Breast epithelium (tissue), 4 donors: ENCODE measurements around the gene ZFP36L1. TPM values are rescaled to one million over a fixed set of nuclear protein-coding genes. Genes with fewer than 3 reads are reported as not detected.

ENCODE experiments used
- DNase-seq, 2 donors: peaks; one replicate each; pipeline ENCODE4 v3.0.0-alpha.2; 2019; ENCODE audit warnings: low spot score in 2 of 2
- H3K27ac ChIP-seq, 2 donors: fragments of 200-600 bp; sonication (generic) in 1 of 2; one replicate each; pipeline ENCODE4 v1.5.1; 2016 to 2019; ENCODE audit warnings: mild to moderate bottlenecking in 1 of 2
- H3K27me3 ChIP-seq, 2 donors: fragments of 200-600 bp; sonication (generic) in 1 of 2; one replicate each; pipeline versions ENCODE4 v1.5.1 to v1.6.0; 2017 to 2019; ENCODE audit warnings: control low read depth in 1 of 2, mild to moderate bottlenecking in 1 of 2
- H3K36me3 ChIP-seq: fragments of 200-600 bp; one replicate; pipeline ENCODE4 v1.5.1; 2019
- H3K4me1 ChIP-seq, 2 donors: fragments of 200-600 bp; sonication (generic); one replicate each; pipeline ENCODE4 v1.5.1; 2016 to 2019; ENCODE audit warnings: control low read depth in 1 of 2
- H3K4me3 ChIP-seq, 3 donors: fragments of 200-600 bp; sonication (generic); 1 replicate in 2 of 3; 2 replicates in 1 of 3; pipeline ENCODE4 v1.5.1; 2016 to 2019; ENCODE audit warnings: mild to moderate bottlenecking in 3 of 3, moderate library complexity in 2 of 3
- H3K9me3 ChIP-seq, 2 donors: fragments of 200-600 bp; sonication (generic) in 1 of 2; one replicate each; pipeline ENCODE4 v1.5.1; 2016 to 2019; ENCODE audit warnings: control low read depth in 1 of 2
- POLR2A ChIP-seq: fragments of 450-650 bp; IDR thresholded peaks from one replicate; pipeline ENCODE4 v1.6.1; 2016; ENCODE audit warnings: antibody characterized with exemption, mild to moderate bottlenecking, moderate library complexity
- POLR2AphosphoS5 ChIP-seq, 3 donors: sonication (generic); formaldehyde crosslinking; IDR thresholded peaks; one replicate each; pipeline ENCODE4 v1.6.1; 2017; ENCODE audit warnings: antibody characterized with exemption in 3 of 3
- intact Hi-C: fragments of 100-400 bp; cut with DNase I; formaldehyde crosslinking; loops from one replicate; pipeline ENCODE4 v1.15.1; 2023; ENCODE audit warnings: low total_unique reads
- total RNA-seq, 3 donors: library from RNA; depleted of rRNA; stranded (reverse); fragments of >200 nt; gene quantifications; one replicate each; pipeline ENCODE4 v1.1.0, GENCODE V29; 2016
- TF ChIP-seq, protein P1 (sequence below), 3 donors: fragments of 450-650 bp; IDR thresholded peaks; one replicate each; pipeline ENCODE4 v1.5.1; 2016 to 2017; ENCODE audit warnings: antibody characterized with exemption in 3 of 3, mild to moderate bottlenecking in 3 of 3, moderate library complexity in 3 of 3

Gene ZFP36L1
- total RNA-seq, 3 donors from 2014 or later = 198 to 737 (median 492) TPM

GRCh38 chr14:68756734-68757133, 36.1 kb downstream of the ZFP36L1 start:
- H3K4me3 ChIP-seq = no peak overlapping the region
- H3K9me3 ChIP-seq = no peaks in the 10 kb centered on the region
- no peaks in the 10 kb centered on the region for H3K36me3 ChIP-seq
- H3K4me1 ChIP-seq = no peaks in the 10 kb centered on the region
- intact Hi-C loops = no loop called here
- TF ChIP-seq POLR2AphosphoS5 (IDR thresholded peaks at IDR 0.05) (no peak), POLR2A (no peak)
- TF ChIP-seq, protein P1, sequence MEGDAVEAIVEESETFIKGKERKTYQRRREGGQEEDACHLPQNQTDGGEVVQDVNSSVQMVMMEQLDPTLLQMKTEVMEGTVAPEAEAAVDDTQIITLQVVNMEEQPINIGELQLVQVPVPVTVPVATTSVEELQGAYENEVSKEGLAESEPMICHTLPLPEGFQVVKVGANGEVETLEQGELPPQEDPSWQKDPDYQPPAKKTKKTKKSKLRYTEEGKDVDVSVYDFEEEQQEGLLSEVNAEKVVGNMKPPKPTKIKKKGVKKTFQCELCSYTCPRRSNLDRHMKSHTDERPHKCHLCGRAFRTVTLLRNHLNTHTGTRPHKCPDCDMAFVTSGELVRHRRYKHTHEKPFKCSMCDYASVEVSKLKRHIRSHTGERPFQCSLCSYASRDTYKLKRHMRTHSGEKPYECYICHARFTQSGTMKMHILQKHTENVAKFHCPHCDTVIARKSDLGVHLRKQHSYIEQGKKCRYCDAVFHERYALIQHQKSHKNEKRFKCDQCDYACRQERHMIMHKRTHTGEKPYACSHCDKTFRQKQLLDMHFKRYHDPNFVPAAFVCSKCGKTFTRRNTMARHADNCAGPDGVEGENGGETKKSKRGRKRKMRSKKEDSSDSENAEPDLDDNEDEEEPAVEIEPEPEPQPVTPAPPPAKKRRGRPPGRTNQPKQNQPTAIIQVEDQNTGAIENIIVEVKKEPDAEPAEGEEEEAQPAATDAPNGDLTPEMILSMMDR (IDR thresholded peaks at IDR 0.05) = no peak
- no peaks in the 10 kb centered on the region for H3K27me3 ChIP-seq
- no peak for DNase-seq
- H3K27ac ChIP-seq = no peak overlapping the region

DNA sequence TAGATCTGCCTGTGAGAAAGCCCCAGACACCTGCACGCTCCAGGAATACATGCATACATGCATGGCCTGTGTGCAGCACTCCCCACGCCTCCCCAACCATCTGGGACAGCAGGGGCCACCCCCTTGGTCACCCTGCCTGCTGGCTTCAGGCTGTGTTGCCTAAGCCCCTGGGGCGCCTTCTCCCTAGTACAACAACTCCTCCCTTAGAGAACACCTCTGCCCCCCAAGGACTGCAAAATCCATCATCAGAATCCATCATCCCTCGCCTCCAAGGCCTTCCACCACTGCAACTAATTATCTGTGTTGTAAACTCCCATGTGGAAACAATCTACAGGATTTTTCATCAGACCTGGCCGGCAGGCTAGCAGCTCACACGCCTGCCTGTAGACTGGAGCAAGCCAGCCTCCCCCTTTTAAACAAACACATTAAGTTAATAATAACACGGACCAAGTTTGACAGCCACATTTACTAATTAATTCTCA, 36.8 kb downstream of the ZFP36L1 start:
- TF ChIP-seq POLR2AphosphoS5 (IDR thresholded peaks at IDR 0.05) (no peak), POLR2A (no peak)
- TF ChIP-seq, protein P1 (IDR thresholded peaks at IDR 0.05) = no peak
- intact Hi-C loops = no loop called here
- no peak for DNase-seq

DNA sequence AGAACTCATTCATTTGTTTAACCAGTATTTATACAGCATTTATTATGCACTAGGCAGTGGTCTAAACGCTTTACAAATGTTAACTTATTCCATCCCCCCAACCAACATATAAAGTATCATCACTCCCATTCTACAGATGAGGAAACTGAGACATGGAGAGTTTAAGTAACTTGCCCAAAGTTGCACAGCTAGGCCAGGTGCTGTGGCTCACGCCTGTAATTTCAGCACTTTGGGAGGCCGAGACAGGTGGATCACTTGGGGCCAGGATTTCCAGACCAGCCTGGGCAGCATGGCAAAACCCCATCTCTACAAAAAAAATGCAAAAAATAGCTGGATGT, 37.9 kb downstream of the ZFP36L1 start:
- intact Hi-C loops = no loop called here
- H3K4me1 ChIP-seq = no peaks in the 10 kb centered on the region
- H3K27ac ChIP-seq = no peak overlapping the region

More for the DNA sequence above, 36.8 kb downstream of the ZFP36L1 start:
- Histone ChIP-seq H3K27ac (no peak overlapping the region), H3K36me3 (no peaks in the 10 kb centered on the region), H3K9me3 (no peaks in the 10 kb centered on the region), H3K27me3 (no peaks in the 10 kb centered on the region), H3K4me3 (no peak overlapping the region), H3K4me1 (no peaks in the 10 kb centered on the region)

GRCh38 chr14:68753690-68754089, 39.2 kb downstream of the ZFP36L1 start:
- no peak overlapping the region for H3K27ac ChIP-seq
- H3K9me3 ChIP-seq = no peaks in the 10 kb centered on the region
- H3K27me3 ChIP-seq = no peaks in the 10 kb centered on the region
- H3K4me1 ChIP-seq = no peaks in the 10 kb centered on the region
- H3K4me3 ChIP-seq = no peak overlapping the region
- TF ChIP-seq, protein P1 (IDR thresholded peaks at IDR 0.05) = no peak
- no peak for TF ChIP-seq POLR2A
- no peak for TF ChIP-seq POLR2AphosphoS5 (IDR thresholded peaks at IDR 0.05)
- DNase-seq = no peak
- no peaks in the 10 kb centered on the region for H3K36me3 ChIP-seq
- intact Hi-C loops = no loop called here

More for the DNA sequence above, 37.9 kb downstream of the ZFP36L1 start:
- DNase-seq = no peak
- no peak overlapping the region for H3K4me3 ChIP-seq
- H3K36me3 ChIP-seq = no peaks in the 10 kb centered on the region
- no peaks in the 10 kb centered on the region for H3K9me3 ChIP-seq
- H3K27me3 ChIP-seq = no peaks in the 10 kb centered on the region
- TF ChIP-seq POLR2A (no peak), POLR2AphosphoS5 (IDR thresholded peaks at IDR 0.05) (no peak)
- TF ChIP-seq, protein P1 (IDR thresholded peaks at IDR 0.05) = no peak

GRCh38 chr14:68752271-68753006, 40.4 kb downstream of the ZFP36L1 start:
- intact Hi-C loops = no loop called here
- no peak for DNase-seq
- no peak for TF ChIP-seq POLR2A
- TF ChIP-seq POLR2AphosphoS5 (IDR thresholded peaks at IDR 0.05) = no peak
- TF ChIP-seq, protein P1 (IDR thresholded peaks at IDR 0.05) = no peak
- no peaks in the 10 kb centered on the region for H3K9me3 ChIP-seq
- no peaks in the 10 kb centered on the region for H3K27me3 ChIP-seq
- H3K4me3 ChIP-seq = no peak overlapping the region
- no peak overlapping the region for H3K27ac ChIP-seq
- no peaks in the 10 kb centered on the region for H3K36me3 ChIP-seq
- H3K4me1 ChIP-seq = no peaks in the 10 kb centered on the region
